ENCODE measurements around the gene LHX4.

Gene LHX4

DNA sequence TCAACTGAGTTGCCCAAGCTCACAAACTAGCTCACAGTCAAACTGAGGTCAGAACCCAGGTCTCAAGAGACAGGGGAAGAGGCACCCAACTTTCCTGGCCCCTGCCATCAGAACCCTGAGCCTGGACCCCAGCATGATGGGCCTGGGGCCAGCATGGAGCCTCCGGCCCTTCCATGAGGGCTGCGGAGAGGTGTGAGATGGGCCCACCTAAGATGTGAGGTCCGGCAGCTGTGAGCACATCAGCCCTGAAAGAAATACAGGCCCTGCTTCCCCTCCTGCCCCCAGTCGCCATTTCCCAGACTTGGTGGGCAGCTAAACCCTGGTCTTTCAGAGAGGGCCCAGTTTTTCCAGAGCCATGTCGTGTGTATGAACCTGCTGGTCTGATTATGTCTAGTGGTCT, 44.8 kb upstream of the LHX4 start:
- TF ChIP-seq, protein P1, sequence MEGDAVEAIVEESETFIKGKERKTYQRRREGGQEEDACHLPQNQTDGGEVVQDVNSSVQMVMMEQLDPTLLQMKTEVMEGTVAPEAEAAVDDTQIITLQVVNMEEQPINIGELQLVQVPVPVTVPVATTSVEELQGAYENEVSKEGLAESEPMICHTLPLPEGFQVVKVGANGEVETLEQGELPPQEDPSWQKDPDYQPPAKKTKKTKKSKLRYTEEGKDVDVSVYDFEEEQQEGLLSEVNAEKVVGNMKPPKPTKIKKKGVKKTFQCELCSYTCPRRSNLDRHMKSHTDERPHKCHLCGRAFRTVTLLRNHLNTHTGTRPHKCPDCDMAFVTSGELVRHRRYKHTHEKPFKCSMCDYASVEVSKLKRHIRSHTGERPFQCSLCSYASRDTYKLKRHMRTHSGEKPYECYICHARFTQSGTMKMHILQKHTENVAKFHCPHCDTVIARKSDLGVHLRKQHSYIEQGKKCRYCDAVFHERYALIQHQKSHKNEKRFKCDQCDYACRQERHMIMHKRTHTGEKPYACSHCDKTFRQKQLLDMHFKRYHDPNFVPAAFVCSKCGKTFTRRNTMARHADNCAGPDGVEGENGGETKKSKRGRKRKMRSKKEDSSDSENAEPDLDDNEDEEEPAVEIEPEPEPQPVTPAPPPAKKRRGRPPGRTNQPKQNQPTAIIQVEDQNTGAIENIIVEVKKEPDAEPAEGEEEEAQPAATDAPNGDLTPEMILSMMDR (IDR thresholded peaks at IDR 0.05; ENCODE audit: low read depth, low read length, missing control alignments) = no peak
- no peak overlapping the region for H3K4me3 ChIP-seq (ENCODE audit: low read depth, low read length)
- no peak for DNase-seq (ENCODE audit: low read depth)

DNA sequence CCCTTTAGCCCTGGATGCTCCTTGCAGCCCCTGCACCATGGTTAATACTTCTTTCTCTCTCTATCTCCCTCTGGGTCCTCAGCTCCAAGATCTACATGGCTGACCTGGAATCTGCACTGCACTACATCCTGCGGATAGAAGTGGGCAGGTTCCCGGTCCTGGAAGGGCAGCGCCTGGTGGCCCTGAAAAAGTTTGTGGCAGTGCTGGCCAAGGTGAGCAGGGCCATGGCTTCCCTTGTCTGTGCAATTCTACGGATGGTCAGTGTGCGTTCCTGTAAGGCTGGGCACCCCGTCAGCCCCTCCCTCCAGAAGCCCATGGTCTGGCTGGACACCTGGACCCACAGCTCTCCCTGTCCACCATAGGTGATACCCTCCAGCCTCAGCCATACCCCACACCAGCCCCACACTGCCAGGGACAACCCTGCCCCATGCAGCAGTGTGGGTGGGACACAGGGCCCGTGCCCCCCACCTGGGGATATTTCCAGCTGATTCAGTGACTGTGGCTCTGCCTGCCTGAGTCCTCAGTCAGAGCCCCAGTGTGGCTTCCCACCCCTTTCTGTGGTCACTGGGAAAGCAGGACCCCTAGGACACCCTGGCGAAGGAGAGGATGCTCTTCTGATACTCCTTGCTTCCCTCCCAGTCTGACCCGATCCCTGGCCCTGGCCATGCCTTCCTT, 44.0 kb upstream of the LHX4 start:
- TF ChIP-seq, protein P1 (IDR thresholded peaks at IDR 0.05; ENCODE audit: low read depth, low read length, missing control alignments) = no peak
- no peak for DNase-seq (ENCODE audit: low read depth)
- no peak overlapping the region for H3K4me3 ChIP-seq (ENCODE audit: low read depth, low read length)

DNA sequence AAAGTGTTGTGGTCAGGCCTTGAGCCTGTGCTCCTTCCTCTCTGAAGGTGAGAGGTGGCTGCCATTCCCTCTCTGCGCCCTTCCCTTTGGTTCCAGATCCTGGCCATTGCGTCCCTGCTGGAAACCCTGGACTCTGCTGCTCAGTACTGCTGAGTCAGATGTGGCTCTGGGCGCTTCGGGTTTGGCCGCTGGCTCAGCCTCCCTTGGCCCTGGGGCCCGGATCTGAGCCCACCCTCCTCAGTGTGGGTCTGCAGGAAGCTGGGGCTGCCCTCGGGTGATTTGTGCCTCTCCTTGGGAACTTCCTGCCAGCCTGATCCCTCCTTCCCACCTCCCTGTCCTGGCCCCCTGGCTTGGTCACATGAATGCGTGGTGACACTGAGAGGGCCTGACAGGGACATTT, 43.2 kb upstream of the LHX4 start:
- TF ChIP-seq, protein P1 (IDR thresholded peaks at IDR 0.05; ENCODE audit: low read depth, low read length, missing control alignments) = no peak
- no peak for DNase-seq (ENCODE audit: low read depth)
- H3K4me3 ChIP-seq (ENCODE audit: low read depth, low read length) = no peak overlapping the region

DNA sequence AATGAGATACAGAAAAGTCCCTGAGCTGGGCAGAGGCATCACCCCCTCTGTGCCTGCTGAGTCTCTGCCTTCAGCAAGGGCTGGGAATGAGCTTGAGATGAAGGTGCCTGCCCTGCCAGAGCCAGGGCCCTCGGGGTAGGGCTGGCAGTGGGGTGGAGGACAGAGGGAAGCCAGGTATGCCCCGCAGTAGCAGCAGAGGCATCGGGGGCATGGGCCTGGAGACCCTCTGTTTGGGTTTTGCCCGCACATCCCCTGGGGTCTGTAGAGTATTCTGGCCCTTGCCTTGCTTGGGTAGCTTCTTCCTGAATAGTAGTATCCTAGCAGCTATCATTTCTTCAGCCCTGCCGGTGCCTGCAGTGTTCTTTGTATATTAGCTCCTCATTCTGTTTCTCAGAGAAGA, 42.4 kb upstream of the LHX4 start:
- no peak for DNase-seq (ENCODE audit: low read depth)
- no peak overlapping the region for H3K4me3 ChIP-seq (ENCODE audit: low read depth, low read length)
- TF ChIP-seq, protein P1 (IDR thresholded peaks at IDR 0.05; ENCODE audit: low read depth, low read length, missing control alignments) = no peak

DNA sequence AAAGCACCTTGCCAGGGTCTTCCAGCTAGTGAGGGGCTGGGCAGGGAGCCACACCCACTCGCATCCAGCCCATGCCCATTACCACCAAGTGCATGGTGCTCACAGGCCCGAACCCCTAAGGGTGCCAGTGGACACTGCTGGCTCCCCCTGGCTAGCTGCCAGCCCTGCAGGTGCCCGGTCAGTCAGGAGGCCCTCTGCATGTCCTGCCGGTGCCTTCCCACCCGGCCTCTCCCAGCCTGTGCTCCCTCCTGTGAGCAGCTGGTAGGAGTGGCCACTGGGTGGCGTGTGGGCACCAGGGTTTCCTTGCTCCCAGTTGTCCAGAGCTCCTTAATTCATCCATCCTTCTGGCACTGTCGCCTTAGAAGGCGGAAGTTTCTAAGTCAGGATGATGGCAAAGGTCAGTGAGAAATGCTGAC, 42.0 kb upstream of the LHX4 start:
- no peak overlapping the region for H3K4me3 ChIP-seq (ENCODE audit: low read depth, low read length)
- TF ChIP-seq, protein P1 (IDR thresholded peaks at IDR 0.05; ENCODE audit: low read depth, low read length, missing control alignments) = peak; percentile 70
- DNase-seq (ENCODE audit: low read depth) = no peak

DNA sequence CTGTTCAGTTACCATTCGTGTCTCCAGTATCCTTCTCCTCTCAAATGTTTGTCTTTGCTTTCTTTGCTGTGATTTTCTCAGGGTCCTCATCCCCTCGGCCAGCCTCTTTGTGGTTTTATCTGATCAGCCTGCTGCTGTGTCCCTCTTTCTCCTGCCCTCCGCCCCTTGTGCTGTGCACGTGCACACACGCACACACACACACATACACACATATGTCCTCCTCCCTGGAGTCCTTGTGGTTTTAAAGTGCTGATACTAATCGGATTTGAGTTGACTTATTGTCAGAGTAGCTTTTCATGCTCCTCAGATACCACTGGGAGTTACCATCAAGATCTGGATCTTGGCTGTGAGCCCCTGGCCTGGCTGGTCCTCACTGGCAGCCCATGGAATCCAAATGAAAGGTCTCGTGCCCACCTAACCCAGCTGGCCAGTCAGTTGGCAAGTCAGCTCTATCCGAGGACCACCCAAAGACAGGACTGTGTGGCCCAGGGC, 41.3 kb upstream of the LHX4 start:
- TF ChIP-seq, protein P1 (IDR thresholded peaks at IDR 0.05; ENCODE audit: low read depth, low read length, missing control alignments) = no peak
- no peak for DNase-seq (ENCODE audit: low read depth)
- H3K4me3 ChIP-seq (ENCODE audit: low read depth, low read length) = no peak overlapping the region

DNA sequence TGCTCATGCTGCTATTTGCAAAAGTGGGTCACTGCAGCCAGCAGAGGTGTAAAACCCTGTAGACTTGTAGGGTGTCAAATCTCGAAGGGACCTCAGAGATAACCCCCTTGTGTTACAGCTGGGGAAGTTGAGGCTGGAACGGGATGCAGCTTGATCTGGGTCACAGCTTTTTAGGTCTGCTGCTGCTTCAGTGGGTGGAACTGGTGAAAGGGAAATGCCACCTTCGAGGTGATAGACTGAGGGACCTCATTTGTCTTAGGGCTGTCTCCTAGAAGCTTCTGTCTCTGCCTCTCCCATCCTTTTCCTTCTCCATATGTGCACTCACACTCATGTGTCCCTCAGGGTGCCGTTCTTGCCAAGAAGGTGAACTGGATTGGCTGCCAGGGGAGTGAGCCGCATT, 40.0 kb upstream of the LHX4 start:
- TF ChIP-seq, protein P1 (IDR thresholded peaks at IDR 0.05; ENCODE audit: low read depth, low read length, missing control alignments) = no peak
- no peak overlapping the region for H3K4me3 ChIP-seq (ENCODE audit: low read depth, low read length)
- no peak for DNase-seq (ENCODE audit: low read depth)

Data from GM12864 (cell line).